NOMO-1 (cell line): ENCODE results near the gene FBXO10.

Source experiments
- DNase-seq, 2 experiments: peaks; one replicate each; lab custom pipeline; 2025; ENCODE audit not compliant: unreplicated experiment in 2 of 2; lab: John Stamatoyannopoulos, UW

FBXO10 gene

DNA sequence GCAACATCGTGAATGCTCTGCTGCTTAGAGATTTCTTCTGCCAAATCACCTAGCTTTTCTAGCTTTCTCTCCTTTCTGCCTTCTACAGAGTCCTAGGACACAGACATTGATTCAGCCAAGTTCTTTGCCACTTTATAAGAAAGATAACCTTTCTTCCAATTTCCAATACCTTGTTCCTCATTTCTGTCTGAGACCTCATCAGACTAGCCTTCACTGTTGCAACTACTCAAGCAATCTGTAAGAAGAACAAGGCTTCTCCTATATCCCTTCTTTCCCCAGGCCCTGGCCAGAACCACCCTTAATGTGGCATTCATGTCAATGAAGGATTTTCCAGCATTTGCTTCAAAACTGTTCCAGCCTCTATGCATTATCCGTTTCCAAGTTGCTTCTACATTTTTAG is 24.3 kb downstream of the FBXO10 start:
- no peak for DNase-seq

- no peak for DNase-seq
These were observed 24.7 kb downstream of the FBXO10 start for GRCh38 chr9:37551468-37551867.

GRCh38 chr9:37550781-37551180 is 25.4 kb downstream of the FBXO10 start:
- no peak for DNase-seq

DNA sequence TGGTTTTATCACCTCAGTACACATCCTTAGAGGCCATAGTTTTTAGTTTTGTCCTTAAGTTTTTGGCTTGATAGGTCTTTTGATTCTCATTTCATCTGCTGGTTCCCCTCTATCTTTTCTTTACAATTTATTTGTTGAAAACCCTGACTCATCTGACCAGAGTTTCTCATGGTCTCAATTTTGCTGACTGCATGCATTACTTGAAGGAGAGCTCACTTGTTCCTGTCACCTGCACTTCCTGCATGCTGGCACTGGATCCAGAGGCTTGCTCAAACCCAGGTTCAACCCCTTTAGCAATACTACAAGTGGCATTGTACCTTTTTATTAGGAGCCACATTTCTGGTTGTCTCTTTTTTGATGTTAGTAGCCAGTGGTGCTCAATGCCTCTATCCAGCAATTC is 26.7 kb downstream of the FBXO10 start:
- no peak for DNase-seq

GRCh38 chr9:37547328-37547878 is 28.8 kb downstream of the FBXO10 start:
- DNase-seq = no peak

GRCh38 chr9:37543468-37543867 is 32.7 kb downstream of the FBXO10 start:
- no peak for DNase-seq

DNA sequence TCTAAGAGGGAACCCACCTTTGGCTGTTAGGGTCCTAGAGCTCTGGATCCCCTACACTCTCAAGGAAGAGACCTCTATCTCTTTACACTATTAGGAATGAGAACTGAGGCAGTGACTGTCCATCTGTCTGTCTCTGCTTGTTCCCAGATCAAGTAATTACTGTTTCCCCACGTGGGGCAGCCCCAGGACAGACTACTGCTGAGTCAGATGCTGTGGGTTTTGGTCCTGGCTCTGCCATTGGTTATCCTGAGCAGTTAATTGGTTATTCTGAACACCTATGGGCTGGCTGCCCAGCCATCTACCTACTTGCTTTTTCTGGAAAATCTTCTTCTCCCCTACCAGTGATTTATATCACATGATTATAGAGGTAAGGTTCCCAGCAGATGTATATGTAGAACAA is 33.3 kb downstream of the FBXO10 start:
- no peak for DNase-seq

DNA sequence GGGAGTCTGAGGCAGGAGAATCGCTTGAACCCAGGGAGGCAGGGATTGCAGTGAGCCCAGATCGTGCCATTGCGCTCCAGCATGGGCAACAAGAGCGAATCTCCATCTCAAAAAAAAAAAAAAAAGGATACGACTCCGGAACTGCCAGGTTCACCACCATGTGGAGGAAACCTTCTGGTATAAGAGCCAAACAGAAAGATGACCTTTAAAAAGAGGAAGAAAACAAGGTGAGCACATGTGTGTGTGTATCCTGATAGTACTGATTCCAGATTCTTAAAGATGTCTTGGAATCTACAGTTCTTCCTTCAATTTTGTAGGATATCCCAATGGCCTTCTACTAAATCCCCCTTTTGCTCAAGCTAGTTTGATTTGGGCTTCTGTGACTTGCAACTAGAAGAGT is 33.7 kb downstream of the FBXO10 start:
- DNase-seq = no peak

DNA sequence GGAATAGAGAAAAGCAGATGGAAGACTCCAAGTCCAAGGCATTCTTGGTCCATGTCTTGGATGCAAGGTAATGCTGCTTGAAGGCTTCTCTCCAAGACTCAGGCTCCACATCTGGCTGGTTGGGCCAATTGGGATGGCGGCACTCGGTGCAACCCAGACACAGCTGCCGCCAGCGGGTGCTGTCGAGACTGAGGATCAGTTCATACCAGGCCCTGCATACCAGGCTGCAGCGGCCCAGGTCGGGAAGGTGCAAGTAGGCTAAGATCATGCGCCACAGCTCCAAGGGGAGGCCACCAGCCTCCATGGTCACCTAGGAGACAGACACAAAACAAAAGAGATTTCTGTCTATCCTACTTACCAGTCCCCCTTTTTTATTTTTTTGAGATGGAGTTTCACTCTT is 34.7 kb downstream of the FBXO10 start:
- no peak for DNase-seq

DNA sequence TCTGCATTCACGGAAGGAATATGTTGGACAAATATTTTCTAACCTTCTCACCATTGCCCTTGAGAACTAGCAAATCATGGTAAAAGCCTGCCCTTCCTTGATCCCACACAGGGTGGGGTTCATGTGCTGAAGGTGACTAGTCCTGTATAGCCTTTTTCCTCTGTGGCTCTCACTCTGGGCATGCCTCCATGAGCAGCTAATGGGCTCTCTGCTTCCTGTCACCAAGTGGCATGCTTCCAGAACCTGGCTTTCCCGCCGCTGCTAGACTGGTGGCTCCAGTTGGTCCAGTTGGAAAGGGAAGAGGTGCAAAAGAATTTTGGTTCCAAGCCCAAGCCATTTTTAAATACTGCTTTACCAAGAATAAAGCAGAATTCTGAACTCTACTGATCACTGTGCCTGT is 35.5 kb downstream of the FBXO10 start:
- DNase-seq = no peak

DNA sequence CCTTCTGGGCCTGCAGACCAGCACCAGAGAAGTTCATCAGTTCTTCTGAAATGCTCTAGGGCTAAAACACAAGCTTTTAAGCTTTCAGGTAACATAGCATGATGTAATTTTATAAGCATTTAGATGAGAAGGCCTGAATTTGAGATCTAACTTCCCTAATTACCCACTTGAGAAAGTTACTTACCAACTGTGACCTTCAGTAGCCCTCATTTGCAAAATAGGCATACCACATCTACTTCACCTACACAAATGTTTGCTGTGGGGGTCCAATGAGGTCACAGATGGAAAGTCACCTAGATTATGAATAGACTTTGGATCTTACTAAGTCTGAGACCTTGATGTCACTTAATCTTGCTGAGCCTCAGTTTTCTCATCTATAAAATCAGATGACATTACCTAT is 36.5 kb downstream of the FBXO10 start:
- no peak for DNase-seq

GRCh38 chr9:37538099-37538498 is 38.1 kb downstream of the FBXO10 start:
- DNase-seq = no peak

DNA sequence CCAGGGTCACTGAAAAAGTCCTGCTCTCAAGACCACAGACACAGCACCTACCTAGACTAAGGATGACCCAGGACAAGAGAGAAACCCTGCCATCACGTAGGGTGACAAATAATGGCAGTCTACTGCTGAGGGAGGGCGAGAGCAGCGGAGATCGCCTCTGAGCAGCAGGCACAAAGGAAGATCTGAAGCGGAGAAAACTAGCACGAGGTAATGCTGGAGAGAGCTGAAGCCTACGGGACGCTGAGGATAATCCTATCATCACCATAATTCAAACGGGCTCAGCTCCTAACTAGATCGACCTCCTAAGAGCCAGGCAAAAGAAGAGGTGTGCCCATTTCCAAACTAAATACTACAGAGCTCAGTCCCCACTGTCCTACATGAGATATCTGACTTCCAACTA is 41.3 kb downstream of the FBXO10 start:
- no peak for DNase-seq

GRCh38 chr9:37534412-37534811 is 41.8 kb downstream of the FBXO10 start:
- DNase-seq = no peak

- no peak for DNase-seq
These were observed 44.5 kb downstream of the FBXO10 start for GRCh38 chr9:37531699-37532098.

DNA sequence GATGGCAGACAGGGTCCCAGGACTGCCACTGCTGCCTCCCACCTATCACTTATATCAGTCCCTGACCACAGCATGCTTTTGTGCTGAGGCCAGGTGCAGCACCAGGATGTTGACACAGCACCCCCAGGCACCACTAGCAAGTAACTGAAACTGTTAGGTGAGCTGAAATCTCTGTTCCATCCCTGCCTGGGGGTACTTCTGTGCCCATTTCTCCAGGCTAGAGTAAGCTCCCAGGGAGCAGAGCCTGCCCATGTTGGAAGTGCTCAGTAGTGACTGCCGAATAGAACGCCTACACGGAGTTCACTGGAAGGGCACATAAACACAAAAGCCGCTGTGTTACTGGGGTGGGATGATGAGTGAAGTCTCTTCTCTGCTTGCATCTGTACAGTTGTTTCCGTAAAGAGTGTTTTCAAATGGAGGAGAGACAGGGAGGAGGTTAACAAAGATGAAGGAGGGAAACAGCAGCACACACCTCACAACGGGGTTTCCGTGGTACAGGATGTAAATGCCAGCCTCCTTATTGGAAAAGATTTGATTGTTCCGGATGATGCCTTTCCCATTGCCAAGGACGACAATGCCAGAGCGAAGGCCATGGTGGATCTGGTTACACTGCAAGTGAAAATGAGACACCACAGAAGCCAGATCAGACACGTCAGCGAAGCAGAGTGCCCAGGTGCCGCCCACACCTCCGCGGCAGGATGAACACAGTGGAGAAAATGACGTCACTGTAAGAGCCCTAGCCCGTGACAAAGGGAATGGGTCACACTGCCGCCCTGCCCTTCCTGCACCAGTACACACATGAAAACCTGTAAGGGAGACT is 47.3 kb downstream of the FBXO10 start:
- DNase-seq = no peak

GRCh38 chr9:37523916-37524315 is 52.3 kb downstream of the FBXO10 start:
- DNase-seq = no peak

DNA sequence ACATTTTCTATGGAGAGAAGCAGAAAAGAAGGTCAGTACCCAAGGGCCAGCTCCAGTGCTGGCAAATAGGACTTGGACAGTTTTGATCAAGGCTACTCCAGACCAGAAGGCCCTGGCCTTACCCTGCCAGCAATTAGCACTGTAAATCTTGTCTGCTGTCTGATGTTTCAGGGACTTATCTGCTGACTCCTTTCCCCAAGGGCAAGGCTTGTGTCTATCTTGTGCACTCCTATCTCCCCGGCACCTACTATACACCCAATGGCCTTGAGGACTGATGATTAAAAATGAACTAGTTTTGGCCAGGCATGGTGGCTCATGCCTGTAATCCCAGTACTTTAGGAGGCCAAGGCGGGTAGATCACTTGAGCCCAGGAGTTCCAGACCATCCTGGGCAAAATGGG is 53.2 kb downstream of the FBXO10 start:
- DNase-seq = no peak

DNA sequence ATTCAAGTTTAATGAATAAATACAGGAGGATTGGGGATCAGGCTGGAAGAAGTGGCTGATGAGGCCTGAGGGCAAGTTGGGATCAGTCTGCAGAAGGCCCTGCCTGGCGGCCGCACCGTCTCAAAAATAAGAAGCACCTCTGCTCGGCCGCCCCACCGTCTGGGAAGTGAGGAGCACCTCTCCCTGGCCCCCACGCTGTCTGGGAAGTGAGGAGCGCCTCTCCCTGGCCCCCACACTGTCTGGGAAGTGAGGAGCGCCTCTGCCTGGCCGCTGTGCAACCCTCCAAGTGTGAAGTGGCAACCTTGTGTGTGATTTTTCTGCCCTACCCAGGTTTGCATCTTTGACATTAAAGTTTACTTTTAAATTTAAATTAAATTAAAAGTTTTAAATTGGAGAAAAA is 55.1 kb downstream of the FBXO10 start:
- no peak for DNase-seq

DNA sequence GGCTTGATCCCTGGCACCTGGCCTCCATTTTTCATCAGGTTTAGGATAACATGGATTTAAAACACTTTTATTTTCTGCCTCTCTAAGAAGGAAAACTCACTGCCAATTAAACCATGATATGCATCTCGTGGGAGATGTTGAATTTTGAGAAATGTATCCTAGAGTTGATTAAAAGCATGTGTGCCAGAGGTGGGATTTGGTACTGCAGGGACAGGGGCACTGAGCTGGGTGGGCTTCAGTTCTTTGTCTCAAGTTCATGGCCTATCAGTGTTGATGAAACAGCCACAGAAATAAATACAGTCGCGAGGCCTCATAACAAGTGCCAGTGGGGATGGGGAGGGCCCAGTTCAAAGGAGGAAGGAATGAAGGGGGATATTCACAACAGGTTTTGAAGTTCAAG is 55.5 kb downstream of the FBXO10 start:
- DNase-seq = no peak

DNA sequence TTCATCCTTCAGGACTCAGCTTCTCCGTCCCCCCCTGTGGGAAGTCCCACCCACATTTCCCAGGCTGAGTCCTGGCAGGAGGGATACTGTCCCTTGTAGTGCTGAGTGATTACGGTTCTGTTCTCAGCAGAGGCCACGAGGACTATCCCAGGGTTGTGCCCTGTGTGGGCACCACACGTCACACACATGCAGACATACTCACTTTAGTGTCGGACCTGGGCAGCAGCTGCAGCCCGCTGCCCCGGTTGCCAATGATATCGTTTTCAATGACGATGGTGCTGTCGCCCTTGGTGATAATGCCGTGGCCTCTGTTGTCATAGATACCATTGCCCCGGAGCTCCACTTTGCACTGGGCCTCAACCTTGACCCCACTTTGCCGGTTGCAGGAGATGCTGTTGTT is 58.3 kb downstream of the FBXO10 start:
- DNase-seq = no peak

DNA sequence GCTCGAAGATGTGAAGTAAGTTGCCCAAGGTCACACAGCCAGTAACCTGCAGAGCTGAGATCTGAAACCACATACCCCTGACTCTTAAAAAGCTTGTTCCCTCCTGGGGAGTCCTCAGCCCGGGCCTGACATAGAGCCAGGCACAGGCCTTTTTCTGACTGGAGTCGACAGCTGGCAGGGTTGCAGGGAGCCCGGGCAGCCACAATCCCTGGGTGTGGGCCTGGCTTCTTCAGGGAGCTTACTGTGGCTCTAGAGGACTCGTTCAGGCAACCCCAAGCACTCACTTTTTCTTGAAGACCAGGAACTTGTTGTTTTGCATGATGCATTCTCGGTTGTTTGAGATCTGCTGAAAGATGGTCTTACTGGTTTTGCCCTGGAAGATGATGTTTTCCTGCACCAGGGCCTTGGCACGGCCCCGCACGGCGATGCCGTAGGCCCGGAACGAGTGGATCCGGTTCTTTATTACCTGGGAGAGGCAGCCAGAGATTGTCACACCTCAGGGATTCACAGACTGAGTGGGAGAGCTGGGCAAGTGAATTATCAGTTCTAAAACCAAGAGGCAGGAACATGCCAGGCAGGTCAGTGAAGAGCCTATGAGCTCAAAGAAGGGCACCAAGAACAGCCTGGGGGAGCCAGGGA is 60.4 kb downstream of the FBXO10 start:
- DNase-seq = no peak
